ENCODE data around the gene UTS2B. TPM values are rescaled to one million over a fixed set of nuclear protein-coding genes. Genes with fewer than 3 reads are reported as not detected.

Gene UTS2B
- total RNA-seq, 1 experiment from 2014 or later: 0.26 TPM

- H3K4me3 ChIP-seq (ENCODE audit: low read depth in 2 of 2, low read length in 2 of 2): no peak overlapping the region
- BruUV-seq (replicated peaks): no TSS peak
- H3K9me3 ChIP-seq (ENCODE audit: control insufficient read depth, insufficient read depth, low read depth, low read length): no peaks in the 10 kb centered on the region
- no peaks in the 10 kb centered on the region for H3K36me3 ChIP-seq (ENCODE audit: control insufficient read depth, insufficient read depth, low read length)
- no peaks in the 10 kb centered on the region for H3K27me3 ChIP-seq (ENCODE audit: control insufficient read depth, insufficient read depth, low read length)
- in situ Hi-C loops (cut with HindIII; ENCODE audit: low pct_unique_long_range_greater_than_20kb, low sequenced_read_pairs): no loop called here
- DNase-seq (ENCODE audit: low read depth, low spot score) (no peak), ATAC-seq (no peak)
- H3K4me1 ChIP-seq (ENCODE audit: control insufficient read depth, insufficient read depth, low read length): no peaks in the 10 kb centered on the region
- CTCF ChIA-PET: no interaction called here
- intact Hi-C loops (cut with micrococcal nuclease; ENCODE audit: unreplicated experiment): no loop called here
- TF ChIP-seq SIN3A (IDR thresholded peaks at IDR 0.05; ENCODE audit: borderline replicate concordance, insufficient read depth, low read depth, low read length): no peak
- no peak for TF ChIP-seq TCF7L2 (IDR thresholded peaks at IDR 0.05; ENCODE audit: low read depth, low read length)
- TF ChIP-seq CTCF (IDR thresholded peaks at IDR 0.05): no peak
- TF ChIP-seq REST (IDR thresholded peaks at IDR 0.05; ENCODE audit: insufficient read depth in 1 of 2, low read depth in 2 of 2, low read length in 1 of 2): no peak
- TF ChIP-seq POLR2AphosphoS5 (IDR thresholded peaks at IDR 0.05; ENCODE audit: low read depth, low read length): no peak
- POLR2A ChIA-PET: no interaction called here
- H3K27ac ChIP-seq (ENCODE audit: low read length): no peak overlapping the region
Observed at GRCh38 chr3:191314109-191314728, 16.1 kb downstream of the UTS2B start.

- ChIA-PET POLR2A (no interaction called here), CTCF (no interaction called here)
- ATAC-seq (no peak), DNase-seq (ENCODE audit: low read depth, low spot score) (no peak)
- Histone ChIP-seq H3K4me3 (ENCODE audit: low read depth in 2 of 2, low read length in 2 of 2) (no peak overlapping the region), H3K27ac (ENCODE audit: low read length) (no peak overlapping the region), H3K4me1 (ENCODE audit: control insufficient read depth, insufficient read depth, low read length) (no peaks in the 10 kb centered on the region), H3K9me3 (ENCODE audit: control insufficient read depth, insufficient read depth, low read depth, low read length) (no peaks in the 10 kb centered on the region), H3K36me3 (ENCODE audit: control insufficient read depth, insufficient read depth, low read length) (no peaks in the 10 kb centered on the region), H3K27me3 (ENCODE audit: control insufficient read depth, insufficient read depth, low read length) (no peaks in the 10 kb centered on the region)
- TF ChIP-seq TCF7L2 (IDR thresholded peaks at IDR 0.05; ENCODE audit: low read depth, low read length): no peak
- no peak for TF ChIP-seq REST (IDR thresholded peaks at IDR 0.05; ENCODE audit: insufficient read depth in 1 of 2, low read depth in 2 of 2, low read length in 1 of 2)
- BruUV-seq (replicated peaks): no TSS peak
- intact Hi-C loops (cut with micrococcal nuclease; ENCODE audit: unreplicated experiment): no loop called here
- in situ Hi-C loops (cut with HindIII; ENCODE audit: low pct_unique_long_range_greater_than_20kb, low sequenced_read_pairs): no loop called here
Observed at GRCh38 chr3:191313296-191313695, 17.0 kb downstream of the UTS2B start.
